Stimulated activated naive CD8-positive, alpha-beta T cell treated with anti-CD3 and anti-CD28 coated beads, Interleukin-15, Interleukin-2, amounts not matched to agents 100 ng/mL and 50 ng/mL, for 24 hours (primary cell): Measurements from ENCODE around the gene MESP2.

ENCODE experiments used
- H3K27ac Mint-ChIP-seq: one replicate; pipeline ENCODE4 v1.8.0; 2021; ENCODE audit warnings: mild to moderate bottlenecking, mixed read lengths
- H3K27me3 Mint-ChIP-seq: one replicate; pipeline ENCODE4 v1.8.0; 2021; ENCODE audit warnings: mixed read lengths
- H3K36me3 Mint-ChIP-seq: one replicate; pipeline ENCODE4 v1.8.0; 2021; ENCODE audit warnings: low read depth, mixed read lengths
- H3K4me1 Mint-ChIP-seq: one replicate; pipeline ENCODE4 v1.8.0; 2021; ENCODE audit warnings: low read depth, mixed read lengths
- H3K4me3 Mint-ChIP-seq: one replicate; pipeline ENCODE4 v1.8.0; 2021; ENCODE audit warnings: mild to moderate bottlenecking, mixed read lengths
- H3K9me3 Mint-ChIP-seq: one replicate; pipeline ENCODE4 v1.8.0; 2021; ENCODE audit warnings: mixed read lengths

The MESP2 gene

DNA sequence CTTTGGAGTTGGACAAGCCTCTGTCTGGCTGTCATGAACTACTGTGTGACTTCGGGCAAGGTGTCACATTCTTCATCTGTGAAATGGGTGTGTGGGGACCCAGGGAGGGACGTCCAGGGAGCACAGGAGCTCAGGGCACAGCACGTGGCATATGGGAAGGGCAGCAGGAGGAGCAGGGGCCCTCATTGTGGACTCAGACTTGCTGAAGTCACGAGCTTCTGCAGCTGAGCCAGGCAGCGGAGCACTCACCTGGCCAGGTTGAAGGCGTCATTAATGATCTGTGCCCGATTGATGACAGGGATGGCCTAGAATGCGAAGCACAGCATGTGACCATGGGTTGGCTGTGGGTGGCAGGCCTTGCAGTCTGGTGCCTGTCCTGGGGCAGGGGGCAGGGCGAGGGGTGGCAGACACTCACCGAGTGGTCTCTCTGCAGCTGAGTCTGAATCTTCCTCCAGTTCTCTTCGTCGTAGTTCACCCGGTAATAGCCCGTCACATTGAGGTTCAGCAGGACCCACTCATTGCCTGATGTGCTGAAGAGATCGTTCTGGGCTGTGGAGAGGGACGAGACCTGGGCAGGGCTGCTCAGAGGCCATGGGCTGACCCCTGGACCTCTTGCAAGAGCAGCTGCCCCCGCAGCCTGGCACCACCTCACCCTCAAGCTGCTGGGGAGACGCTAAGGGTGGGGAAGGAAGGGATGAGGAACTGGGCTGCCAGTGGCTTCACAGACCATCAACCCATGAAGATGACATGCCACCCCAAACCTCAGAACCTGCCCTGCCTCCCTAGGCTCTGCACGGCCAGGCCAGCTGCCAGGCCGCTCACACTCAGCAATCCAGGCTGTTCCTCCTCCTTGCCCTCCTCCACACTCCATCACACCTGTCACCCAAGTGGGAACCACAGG, 23.1 kb downstream of the MESP2 start:
- H3K9me3 Mint-ChIP-seq: peaks cover 3% of the 10 kb centered on the region
- H3K4me3 Mint-ChIP-seq: no peak overlapping the region
- H3K4me1 Mint-ChIP-seq: no peaks in the 10 kb centered on the region
- no peaks in the 10 kb centered on the region for H3K36me3 Mint-ChIP-seq
- H3K27me3 Mint-ChIP-seq: no peaks in the 10 kb centered on the region
- no peak overlapping the region for H3K27ac Mint-ChIP-seq

DNA sequence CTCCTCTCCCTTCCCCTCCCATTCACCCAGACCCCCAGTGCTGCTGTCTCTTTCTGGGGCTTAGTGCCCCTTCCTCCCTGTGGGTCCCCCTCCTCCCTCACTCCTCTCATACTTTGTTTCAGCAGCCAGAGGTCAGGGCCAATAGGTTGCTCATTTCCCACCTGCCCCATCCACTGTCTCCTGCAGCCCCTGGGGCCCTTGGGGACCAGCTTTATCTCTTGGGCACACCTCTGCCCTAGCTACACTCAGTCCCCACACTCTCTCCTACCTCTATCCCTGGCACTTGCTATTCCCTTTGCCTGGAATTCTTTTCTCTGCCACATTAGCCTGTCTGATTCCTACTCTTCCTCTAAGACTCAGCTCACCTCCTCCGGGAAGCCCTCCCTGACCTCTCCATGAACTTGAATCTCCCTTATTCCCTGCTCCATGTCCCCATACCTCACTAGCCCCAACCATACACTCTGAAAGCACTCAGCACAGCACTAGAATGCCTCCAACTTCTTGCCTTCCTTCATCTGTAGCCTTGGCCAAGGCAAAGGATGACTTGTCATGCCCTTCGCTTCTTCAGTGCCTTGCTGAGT, 23.9 kb downstream of the MESP2 start:
- H3K27me3 Mint-ChIP-seq: no peaks in the 10 kb centered on the region
- no peaks in the 10 kb centered on the region for H3K36me3 Mint-ChIP-seq
- H3K4me3 Mint-ChIP-seq: no peak overlapping the region
- H3K9me3 Mint-ChIP-seq: peaks cover 3% of the 10 kb centered on the region
- H3K27ac Mint-ChIP-seq: no peak overlapping the region
- H3K4me1 Mint-ChIP-seq: no peaks in the 10 kb centered on the region

GRCh38 chr15:89801471-89802195, 25.5 kb downstream of the MESP2 start:
- Mint-ChIP-seq H3K4me1 (no peaks in the 10 kb centered on the region), H3K36me3 (no peaks in the 10 kb centered on the region), H3K27ac (no peak overlapping the region), H3K4me3 (no peak overlapping the region), H3K27me3 (no peaks in the 10 kb centered on the region), H3K9me3 (no peaks in the 10 kb centered on the region)

DNA sequence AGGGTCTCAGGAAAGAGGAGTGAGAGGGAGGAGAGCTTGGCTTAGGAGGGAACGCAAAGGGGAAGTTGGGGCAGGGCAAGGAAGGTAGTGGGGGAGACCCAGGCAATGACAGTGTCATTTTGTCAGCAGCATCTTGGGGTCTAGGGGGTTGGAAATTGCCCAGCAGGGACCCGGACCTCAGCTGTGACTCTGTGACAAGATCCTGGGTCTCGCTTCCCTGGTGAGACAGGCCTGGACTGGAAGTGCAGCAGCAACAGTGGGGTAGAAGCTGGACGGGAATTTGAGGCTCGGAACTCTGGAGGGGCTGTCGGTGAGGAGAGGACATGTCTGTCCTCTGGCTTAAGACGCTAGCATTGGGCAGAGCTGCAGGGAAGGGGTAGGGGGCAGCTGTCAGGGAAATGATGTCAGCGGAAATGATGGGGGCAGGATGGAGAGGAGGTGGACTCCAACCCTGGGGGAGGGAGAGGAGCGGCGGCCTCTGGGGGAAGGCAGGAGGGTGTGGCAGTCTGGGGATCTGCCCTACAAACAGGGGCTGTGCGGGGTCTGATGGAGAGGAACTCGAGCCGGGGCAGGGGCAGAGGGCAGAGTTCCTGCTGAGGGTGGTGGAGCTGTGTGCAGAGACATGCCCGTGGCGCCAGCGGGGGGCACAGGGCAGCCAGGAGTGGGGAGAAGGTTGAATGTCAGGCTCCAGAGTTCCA, 26.2 kb downstream of the MESP2 start:
- Mint-ChIP-seq H3K27me3 (no peaks in the 10 kb centered on the region), H3K4me3 (no peak overlapping the region), H3K4me1 (no peaks in the 10 kb centered on the region), H3K36me3 (no peaks in the 10 kb centered on the region), H3K27ac (no peak overlapping the region), H3K9me3 (no peaks in the 10 kb centered on the region)

DNA sequence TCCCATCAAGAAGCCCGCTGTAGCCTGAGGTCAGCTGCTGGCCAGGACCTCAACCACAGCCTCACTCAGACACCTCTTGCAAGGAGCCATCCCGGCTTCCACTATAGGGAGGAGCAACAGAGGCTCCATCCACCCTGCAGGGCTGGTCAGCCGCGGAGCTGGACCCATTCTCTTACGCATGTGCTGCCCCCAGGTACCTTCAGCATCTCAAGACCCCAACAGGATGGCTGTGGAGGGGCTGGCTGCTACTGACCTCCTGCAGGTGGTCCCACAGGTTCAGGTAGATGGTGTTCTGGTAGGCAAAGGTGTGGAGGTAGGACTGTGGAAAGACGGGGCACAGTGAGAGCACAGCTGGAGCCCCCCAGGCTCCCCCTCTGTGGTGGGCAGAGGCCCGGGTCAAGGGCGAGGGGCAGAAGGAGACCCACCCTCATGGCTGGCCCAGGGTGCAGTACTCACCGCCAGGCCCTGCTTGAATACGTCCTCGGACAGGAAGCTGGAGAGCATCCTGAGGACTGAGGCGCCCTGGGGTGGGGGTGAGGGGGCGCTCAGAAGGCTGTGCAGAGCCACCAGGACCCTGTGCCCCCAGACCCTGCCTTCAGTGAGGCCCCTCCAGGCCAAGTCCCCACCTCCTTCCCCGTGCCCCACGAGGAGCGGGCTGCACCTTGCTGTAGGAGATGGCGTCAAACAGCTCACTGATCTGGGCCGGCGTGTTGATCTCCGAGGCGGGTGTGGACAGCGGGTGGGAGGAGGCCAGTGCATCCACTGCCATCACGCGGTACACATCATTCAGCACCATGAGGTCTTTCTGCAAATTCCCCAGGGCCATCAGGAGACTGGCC, 27.1 kb downstream of the MESP2 start:
- no peak overlapping the region for H3K4me3 Mint-ChIP-seq
- H3K36me3 Mint-ChIP-seq: no peaks in the 10 kb centered on the region

GRCh38 chr15:89803941-89804800, 28.0 kb downstream of the MESP2 start:
- H3K36me3 Mint-ChIP-seq: no peaks in the 10 kb centered on the region
- H3K9me3 Mint-ChIP-seq: no peaks in the 10 kb centered on the region
- no peak overlapping the region for H3K27ac Mint-ChIP-seq
- no peaks in the 10 kb centered on the region for H3K4me1 Mint-ChIP-seq
- H3K27me3 Mint-ChIP-seq: no peaks in the 10 kb centered on the region
- H3K4me3 Mint-ChIP-seq: no peak overlapping the region

More for the DNA sequence above, 27.1 kb downstream of the MESP2 start:
- Mint-ChIP-seq H3K4me1 (no peaks in the 10 kb centered on the region), H3K27ac (no peak overlapping the region), H3K9me3 (no peaks in the 10 kb centered on the region), H3K27me3 (no peaks in the 10 kb centered on the region)

DNA sequence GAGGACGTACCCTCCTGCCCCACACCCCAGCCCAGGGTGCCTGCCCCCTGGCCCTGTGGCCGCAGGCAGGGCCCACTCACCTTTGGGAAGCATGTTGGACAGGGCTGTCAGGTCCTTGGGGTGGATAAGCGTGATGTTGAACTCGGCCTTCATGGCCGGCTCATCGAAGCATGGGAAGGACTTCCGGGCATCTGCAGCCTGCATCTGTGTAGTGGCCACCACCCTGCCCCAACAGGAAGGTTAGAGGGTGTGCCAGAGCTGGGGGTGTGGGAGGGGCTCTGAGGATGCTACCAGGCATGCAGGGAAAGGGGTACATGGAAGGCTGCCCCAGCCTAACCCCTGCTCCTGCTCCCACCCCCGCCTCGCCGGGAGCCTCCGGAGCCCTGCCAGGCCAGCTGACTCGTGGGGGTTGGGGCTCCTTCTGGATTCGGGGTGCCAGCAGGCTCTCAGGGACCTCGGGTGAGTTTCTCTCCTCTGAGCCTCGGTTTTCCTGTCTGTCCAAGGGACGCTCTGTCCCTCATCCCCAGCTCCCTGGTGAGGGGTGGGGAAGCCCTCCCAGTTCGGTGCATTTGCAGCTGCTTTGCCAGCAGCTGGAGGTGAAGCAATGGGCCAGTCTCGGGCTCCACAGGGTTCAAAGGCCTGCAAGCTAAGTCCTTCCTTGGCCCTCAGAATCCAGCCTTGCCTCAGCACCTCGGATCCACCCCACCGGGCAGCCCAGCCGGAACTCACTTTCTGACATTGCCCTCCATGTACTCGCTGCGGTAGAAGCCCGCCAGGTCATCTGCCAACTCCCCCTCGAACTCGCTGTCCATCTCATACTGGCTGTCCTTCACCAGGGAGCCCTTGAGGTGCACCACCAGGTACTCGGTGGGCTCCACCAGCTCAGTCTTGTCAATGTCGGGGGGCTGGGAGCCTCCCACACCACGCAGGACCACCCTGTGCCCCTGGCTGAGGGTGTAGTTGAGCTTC, 29.4 kb downstream of the MESP2 start:
- Mint-ChIP-seq H3K4me1 (no peaks in the 10 kb centered on the region), H3K27ac (no peak overlapping the region), H3K9me3 (no peaks in the 10 kb centered on the region), H3K27me3 (no peaks in the 10 kb centered on the region), H3K36me3 (no peaks in the 10 kb centered on the region), H3K4me3 (no peak overlapping the region)

DNA sequence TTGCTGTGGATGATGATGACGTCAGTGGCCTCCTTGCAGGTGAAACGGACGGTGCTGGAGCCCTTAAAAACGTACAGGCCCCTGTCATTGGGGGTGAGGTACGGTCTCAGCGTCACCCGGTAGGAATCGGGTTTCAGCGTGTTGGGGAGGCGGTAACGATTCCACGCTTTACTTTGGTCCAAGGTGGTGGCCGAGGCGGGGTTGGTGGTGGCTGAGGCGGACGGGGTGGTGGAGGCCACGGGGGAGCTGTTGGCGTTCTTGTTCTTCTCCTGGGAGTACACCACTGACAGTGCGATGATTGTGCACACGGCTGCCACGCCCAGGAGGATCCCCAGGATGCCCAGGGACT, 30.1 kb downstream of the MESP2 start:
- no peaks in the 10 kb centered on the region for H3K36me3 Mint-ChIP-seq
- no peaks in the 10 kb centered on the region for H3K27me3 Mint-ChIP-seq
- H3K27ac Mint-ChIP-seq: no peak overlapping the region
- no peaks in the 10 kb centered on the region for H3K4me1 Mint-ChIP-seq
- no peaks in the 10 kb centered on the region for H3K9me3 Mint-ChIP-seq
- no peak overlapping the region for H3K4me3 Mint-ChIP-seq

DNA sequence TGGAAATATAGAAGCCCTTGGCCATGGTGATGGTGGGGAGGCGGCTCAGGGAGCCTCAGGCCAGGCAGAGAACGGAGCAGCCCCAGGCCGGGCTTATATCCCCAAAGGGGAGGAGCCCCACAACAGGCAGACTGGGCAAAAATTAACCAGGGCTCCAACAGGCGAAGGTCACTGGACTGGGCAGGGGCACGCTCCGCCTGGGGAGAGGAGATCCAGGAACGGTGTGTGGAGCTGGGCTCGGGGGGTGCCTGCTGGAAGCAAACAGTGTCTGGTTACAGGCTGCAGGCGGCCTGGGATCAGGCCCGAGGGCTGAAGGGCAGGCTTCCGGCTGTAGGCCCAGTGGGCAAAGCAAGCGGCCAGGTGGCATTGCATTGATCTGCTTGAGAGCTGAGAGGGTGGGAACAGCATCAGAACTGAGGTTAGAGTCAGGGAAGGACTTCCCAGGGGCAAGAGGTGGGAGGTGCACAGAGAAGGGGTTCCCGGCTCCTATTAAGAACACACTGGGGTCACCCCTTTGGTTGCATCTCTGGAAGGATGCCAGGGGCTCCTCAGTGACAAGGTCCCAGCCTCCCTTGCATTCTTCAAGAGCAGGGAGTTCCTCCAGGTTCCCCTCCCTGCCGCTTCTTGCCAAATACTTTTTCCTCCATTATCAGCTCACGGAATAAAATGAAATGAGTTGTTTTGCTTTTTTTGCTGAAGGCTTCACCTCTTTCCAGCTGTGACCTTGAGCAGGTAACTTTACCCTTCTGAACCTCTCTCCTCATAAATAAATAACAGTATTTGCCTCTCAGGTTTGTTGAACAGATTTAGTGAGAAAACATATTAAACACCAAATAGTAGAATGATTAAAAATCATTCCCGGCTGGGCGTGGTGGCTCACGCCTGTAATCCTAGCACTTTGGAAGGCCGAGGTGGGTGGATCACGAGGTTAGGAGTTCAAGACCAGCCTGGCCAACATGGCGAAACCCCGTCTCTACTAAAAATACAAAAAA, 30.7 kb downstream of the MESP2 start:
- no peaks in the 10 kb centered on the region for H3K4me1 Mint-ChIP-seq
- peaks cover 3% of the 10 kb centered on the region for H3K27me3 Mint-ChIP-seq
- no peaks in the 10 kb centered on the region for H3K9me3 Mint-ChIP-seq
- no peaks in the 10 kb centered on the region for H3K36me3 Mint-ChIP-seq
- H3K27ac Mint-ChIP-seq: no peak overlapping the region
- no peak overlapping the region for H3K4me3 Mint-ChIP-seq

- H3K27ac Mint-ChIP-seq: no peak overlapping the region
- H3K4me3 Mint-ChIP-seq: no peak overlapping the region
- no peaks in the 10 kb centered on the region for H3K9me3 Mint-ChIP-seq
- H3K36me3 Mint-ChIP-seq: no peaks in the 10 kb centered on the region
- H3K27me3 Mint-ChIP-seq: peaks cover 6% of the 10 kb centered on the region
- H3K4me1 Mint-ChIP-seq: no peaks in the 10 kb centered on the region
Observed at GRCh38 chr15:89807689-89808088, 31.6 kb downstream of the MESP2 start.

DNA sequence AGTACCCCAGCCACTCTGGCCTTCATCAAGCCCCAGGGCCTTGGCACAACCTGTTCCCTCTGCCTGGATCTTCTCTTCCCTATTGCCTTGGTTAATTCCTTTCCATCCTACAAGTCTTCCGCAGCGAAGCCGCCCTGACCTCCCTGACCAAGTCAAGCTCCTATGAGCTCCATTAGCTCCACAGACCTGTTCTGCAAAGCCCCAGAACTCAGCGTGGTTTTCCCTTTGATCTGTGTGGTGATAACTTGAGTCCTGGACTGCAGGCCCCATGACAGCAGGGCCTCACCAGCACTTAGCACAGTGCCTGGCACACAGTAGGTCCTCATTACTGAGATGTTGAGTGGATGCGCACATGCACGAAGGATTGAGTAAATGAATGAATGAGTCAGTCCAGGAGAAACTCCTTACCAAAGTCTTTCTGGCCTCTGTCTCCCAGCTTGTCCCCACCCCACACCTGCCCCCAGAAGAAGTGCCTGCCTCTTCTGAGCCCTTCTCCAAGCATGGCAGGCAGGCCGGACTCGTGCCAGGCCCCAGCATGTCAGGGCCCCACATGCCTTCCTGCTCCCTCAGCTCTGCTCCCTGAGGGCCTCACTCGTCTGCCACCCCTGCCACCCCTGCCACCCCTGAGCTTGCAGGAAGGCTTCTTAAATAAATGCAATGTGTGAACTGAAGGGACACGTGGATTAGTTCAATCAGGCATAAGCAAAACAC, 32.2 kb downstream of the MESP2 start:
- Mint-ChIP-seq H3K36me3 (no peaks in the 10 kb centered on the region), H3K4me3 (no peak overlapping the region), H3K9me3 (no peaks in the 10 kb centered on the region), H3K27me3 (peaks cover 7% of the 10 kb centered on the region), H3K4me1 (no peaks in the 10 kb centered on the region), H3K27ac (no peak overlapping the region)
